ENCODE results near the gene ANGPT4. TPM values are rescaled to one million over a fixed set of nuclear protein-coding genes. Genes with fewer than 3 reads are reported as not detected.

ANGPT4 gene
- total and polyA plus RNA-seq, 10 of the 15 experiments (the other 5 are each of a cell fraction or from before 2014, with no cell fraction given): 0.01 to 0.16 TPM; not detected in 8

GRCh38 chr20:944148-944547, 28.0 kb upstream of the ANGPT4 start (continued):
- TF ChIP-seq KLF5 (IDR thresholded peaks at IDR 0.05; ENCODE audit: partially characterized antibody): no peak
- no peak for TF ChIP-seq SKIL (IDR thresholded peaks at IDR 0.05; ENCODE audit: low read depth, poor library complexity, severe bottlenecking)
- no peak for TF ChIP-seq SPI1 (IDR thresholded peaks at IDR 0.05; ENCODE audit: borderline replicate concordance, insufficient read depth, low read depth, low read length)

GRCh38 chr20:942611-943010, 26.5 kb upstream of the ANGPT4 start:
- ChIA-PET SMC1A (ENCODE audit: uncharacterized antibody, unreplicated experiment) (interaction anchor here (1.2 kb wide), 1 partner anchor 23 kb away, joined by 3 read pairs; no protein-coding TSS in a partner anchor), CTCF (no interaction called here), POLR2A (no interaction called here), RAD21 (ENCODE audit: unreplicated experiment) (no interaction called here)
- in situ Hi-C loops (cut with MboI): no loop called here
- BruUV-seq (replicated peaks): no TSS peak
- FAIRE-seq: no peak
- H3K27me3 ChIP-seq (replicated peaks in 1 of 2; ENCODE audit: control insufficient read depth in 2 of 2, insufficient read depth in 2 of 2, low read length in 1 of 2): peaks cover 0 to 2% of the 10 kb centered on the region in 2 experiments; a peak in 2 of 4 replicates
- H4K20me1 ChIP-seq (ENCODE audit: control insufficient read depth, insufficient read depth): no peaks in the 10 kb centered on the region
- H3K9me3 ChIP-seq (replicated peaks; ENCODE audit: control insufficient read depth, insufficient read depth, low read length): no peaks in the 10 kb centered on the region
- H3K36me3 ChIP-seq (ENCODE audit: control insufficient read depth in 2 of 2, insufficient read depth in 2 of 2, low read length in 1 of 2): no peaks in the 10 kb centered on the region
- H3K4me1 ChIP-seq (ENCODE audit: control insufficient read depth, insufficient read depth, low read length): no peaks in the 10 kb centered on the region
- no peak overlapping the region for H3K4me2 ChIP-seq (ENCODE audit: control insufficient read depth, insufficient read depth)
- no peaks in the 10 kb centered on the region for H3K79me2 ChIP-seq (ENCODE audit: control insufficient read depth, insufficient read depth, low read length)
- H2AFZ ChIP-seq (ENCODE audit: control insufficient read depth, low read depth, low read length): no peak overlapping the region
- ATAC-seq: no peak
- DNase-seq (ENCODE audit: low read depth, low spot score): no peak
- TF ChIP-seq ZNF274 (IDR thresholded peaks at IDR 0.05; ENCODE audit: insufficient read depth, insufficient read length): no peak
- TF ChIP-seq FOS (IDR thresholded peaks at IDR 0.05; ENCODE audit: borderline replicate concordance, extremely low read depth, insufficient read length): no peak
- TF ChIP-seq, protein P1, sequence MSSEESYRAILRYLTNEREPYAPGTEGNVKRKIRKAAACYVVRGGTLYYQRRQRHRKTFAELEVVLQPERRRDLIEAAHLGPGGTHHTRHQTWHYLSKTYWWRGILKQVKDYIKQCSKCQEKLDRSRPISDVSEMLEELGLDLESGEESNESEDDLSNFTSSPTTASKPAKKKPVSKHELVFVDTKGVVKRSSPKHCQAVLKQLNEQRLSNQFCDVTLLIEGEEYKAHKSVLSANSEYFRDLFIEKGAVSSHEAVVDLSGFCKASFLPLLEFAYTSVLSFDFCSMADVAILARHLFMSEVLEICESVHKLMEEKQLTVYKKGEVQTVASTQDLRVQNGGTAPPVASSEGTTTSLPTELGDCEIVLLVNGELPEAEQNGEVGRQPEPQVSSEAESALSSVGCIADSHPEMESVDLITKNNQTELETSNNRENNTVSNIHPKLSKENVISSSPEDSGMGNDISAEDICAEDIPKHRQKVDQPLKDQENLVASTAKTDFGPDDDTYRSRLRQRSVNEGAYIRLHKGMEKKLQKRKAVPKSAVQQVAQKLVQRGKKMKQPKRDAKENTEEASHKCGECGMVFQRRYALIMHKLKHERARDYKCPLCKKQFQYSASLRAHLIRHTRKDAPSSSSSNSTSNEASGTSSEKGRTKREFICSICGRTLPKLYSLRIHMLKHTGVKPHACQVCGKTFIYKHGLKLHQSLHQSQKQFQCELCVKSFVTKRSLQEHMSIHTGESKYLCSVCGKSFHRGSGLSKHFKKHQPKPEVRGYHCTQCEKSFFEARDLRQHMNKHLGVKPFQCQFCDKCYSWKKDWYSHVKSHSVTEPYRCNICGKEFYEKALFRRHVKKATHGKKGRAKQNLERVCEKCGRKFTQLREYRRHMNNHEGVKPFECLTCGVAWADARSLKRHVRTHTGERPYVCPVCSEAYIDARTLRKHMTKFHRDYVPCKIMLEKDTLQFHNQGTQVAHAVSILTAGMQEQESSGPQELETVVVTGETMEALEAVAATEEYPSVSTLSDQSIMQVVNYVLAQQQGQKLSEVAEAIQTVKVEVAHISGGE (CRISPR knock-in tag; IDR thresholded peaks at IDR 0.05): no peak
- no peak for TF ChIP-seq RAD51 (IDR thresholded peaks at IDR 0.05)
- TF ChIP-seq RBBP5 (conservative IDR thresholded peaks at IDR 0.05): no peak
- TF ChIP-seq HCFC1 (IDR thresholded peaks at IDR 0.05; ENCODE audit: low read length): no peak
- TF ChIP-seq RB1 (IDR thresholded peaks at IDR 0.05; ENCODE audit: borderline replicate concordance): no peak
- TF ChIP-seq, protein P2, sequence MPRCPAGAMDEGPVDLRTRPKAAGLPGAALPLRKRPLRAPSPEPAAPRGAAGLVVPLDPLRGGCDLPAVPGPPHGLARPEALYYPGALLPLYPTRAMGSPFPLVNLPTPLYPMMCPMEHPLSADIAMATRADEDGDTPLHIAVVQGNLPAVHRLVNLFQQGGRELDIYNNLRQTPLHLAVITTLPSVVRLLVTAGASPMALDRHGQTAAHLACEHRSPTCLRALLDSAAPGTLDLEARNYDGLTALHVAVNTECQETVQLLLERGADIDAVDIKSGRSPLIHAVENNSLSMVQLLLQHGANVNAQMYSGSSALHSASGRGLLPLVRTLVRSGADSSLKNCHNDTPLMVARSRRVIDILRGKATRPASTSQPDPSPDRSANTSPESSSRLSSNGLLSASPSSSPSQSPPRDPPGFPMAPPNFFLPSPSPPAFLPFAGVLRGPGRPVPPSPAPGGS (IDR thresholded peaks at IDR 0.05; ENCODE audit: borderline replicate concordance, insufficient read depth, low read depth, low read length, poor library complexity, severe bottlenecking): no peak
- H3K27ac ChIP-seq (ENCODE audit: control insufficient read depth, insufficient read depth): no peak overlapping the region
- no peak overlapping the region for H3K4me3 ChIP-seq
- 41% methylated on average over 7 of the region's 7 CpGs for WGBS (ENCODE audit: insufficient coverage, insufficient replicate concordance, low lambda C conversion rate, missing lambda C conversion rate)
- intact Hi-C loops (cut with micrococcal nuclease; ENCODE audit: unreplicated experiment): no loop called here
- H3K9ac ChIP-seq (ENCODE audit: control insufficient read depth, insufficient read depth, low read length): no peak overlapping the region
